ENCODE data around the gene CUL9.
A peak's percentile ranks its signal among the peaks of the same experiment; 100 is the strongest.

CUL9 gene

DNA sequence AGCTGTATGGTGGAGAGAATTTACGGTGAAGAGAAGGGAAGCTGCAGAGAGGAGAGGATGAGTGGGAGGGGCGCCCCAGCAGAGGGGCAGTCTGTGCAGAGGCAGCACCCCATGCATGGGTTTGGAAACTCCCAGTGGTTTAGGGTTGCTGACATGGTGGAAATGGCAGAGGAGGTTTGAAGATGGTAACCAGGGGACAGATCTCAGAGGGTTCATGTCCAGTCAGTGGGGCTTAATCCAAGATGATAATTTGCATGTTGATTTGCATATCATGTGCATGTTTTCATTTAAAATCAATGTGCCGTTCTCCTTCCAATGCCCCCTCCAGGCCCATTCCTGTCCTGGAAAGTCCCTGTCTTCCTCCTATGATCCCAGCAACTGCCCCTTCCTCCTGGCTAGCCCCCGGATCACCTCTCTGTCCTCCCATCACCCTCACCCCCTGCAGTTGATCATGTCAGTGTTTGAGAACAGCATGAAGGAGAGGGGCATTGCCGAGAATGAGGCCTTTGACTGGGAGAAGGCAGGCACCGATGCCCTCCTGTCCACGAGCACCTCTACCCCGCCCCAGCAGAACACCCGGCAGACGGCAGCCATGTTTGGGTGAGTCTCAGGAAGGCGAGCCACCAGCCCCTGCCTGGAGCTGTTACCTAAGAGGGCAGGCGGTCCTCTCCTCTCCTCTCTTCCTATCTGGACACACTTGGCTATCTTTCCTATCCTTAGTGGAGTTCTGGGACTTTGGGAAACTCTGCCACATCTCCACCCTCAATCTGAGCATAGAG lies 75.6 kb downstream of the CUL9 start:
- no peak for DNase-seq (ENCODE audit: low read depth)

DNA sequence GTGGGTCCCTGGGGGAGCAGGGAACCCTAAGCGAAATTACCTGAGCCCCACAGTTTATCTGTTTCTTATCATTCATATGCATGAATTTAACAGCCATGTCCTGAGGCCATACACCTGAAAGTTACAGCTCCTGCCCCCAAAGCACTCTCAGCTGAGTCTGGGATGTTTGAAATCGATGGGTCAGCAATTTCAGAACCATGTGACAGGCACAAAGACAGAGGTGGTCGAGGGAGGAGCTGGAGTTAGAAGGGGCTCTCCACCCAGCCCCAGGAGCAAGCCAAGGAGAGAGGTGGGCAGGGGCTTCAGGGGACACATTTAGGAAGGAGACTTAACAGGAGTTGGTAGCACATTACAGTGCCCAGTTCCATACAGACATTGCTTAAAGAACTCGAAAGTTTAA lies 76.2 kb downstream of the CUL9 start:
- no peak for DNase-seq (ENCODE audit: low read depth)

DNA sequence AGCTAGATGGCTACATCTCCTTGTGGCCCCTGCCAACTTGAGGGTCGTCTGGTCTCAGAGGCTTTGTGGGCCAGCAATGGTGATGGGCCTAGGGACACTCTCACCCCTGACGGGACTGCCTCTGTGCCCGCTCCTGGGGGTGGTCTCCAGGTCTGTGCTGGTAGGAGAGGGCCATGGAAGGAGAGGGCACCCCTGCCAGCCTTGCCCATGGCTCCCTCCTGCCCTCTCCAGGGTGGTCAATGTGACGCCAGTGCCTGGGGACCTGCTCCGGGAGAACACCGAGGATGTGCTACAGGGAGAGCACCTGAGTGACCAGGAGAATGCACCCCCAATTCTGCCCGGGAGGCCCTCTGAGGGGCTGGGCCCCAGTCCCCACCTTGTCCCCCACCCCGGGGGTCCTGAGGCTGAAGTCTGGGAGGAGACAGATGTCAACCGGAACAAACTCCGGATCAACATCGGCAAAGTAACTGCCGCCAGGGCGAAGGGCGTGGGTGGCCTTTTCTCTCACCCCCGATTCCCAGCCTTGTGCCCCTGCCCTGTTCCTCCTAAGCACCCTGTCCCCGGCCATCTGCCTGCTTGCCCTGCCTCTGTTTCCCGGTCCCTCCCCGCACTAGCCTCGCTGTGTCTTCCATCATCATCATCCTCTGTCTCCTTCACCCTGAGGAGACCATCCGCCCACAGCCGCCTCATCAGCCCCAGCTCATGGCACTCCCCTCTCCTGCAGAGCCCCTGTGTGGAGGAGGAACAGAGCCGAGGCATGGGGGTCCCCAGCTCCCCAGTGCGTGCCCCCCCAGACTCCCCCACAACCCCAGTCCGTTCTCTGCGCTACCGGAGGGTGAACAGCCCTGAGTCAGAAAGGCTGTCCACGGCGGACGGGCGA lies 77.1 kb downstream of the CUL9 start:
- no peak for DNase-seq (ENCODE audit: low read depth)

DNA sequence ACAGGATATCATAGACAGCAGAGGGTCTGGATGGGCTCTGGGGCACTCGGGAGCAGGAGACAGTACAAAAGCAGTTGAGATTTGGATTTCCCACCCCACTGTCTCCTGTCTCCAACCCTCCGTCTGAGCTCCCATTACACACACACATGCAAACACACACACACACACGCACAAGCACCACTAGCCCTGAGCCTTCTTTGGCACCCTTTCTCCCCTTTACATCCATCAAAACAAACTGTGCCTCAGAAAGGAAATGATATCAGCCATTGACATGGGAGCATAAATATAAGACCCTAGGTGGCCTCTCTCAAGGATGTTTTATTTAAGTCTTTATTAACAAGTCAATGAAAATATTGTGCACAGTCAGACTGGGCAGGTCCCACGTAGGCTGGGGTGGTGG lies 78.8 kb downstream of the CUL9 start:
- DNase-seq (ENCODE audit: low read depth) = no peak

- no peak for DNase-seq (ENCODE audit: low read depth)
These were observed 79.2 kb downstream of the CUL9 start for GRCh38 chr6:43261198-43261597.

DNA sequence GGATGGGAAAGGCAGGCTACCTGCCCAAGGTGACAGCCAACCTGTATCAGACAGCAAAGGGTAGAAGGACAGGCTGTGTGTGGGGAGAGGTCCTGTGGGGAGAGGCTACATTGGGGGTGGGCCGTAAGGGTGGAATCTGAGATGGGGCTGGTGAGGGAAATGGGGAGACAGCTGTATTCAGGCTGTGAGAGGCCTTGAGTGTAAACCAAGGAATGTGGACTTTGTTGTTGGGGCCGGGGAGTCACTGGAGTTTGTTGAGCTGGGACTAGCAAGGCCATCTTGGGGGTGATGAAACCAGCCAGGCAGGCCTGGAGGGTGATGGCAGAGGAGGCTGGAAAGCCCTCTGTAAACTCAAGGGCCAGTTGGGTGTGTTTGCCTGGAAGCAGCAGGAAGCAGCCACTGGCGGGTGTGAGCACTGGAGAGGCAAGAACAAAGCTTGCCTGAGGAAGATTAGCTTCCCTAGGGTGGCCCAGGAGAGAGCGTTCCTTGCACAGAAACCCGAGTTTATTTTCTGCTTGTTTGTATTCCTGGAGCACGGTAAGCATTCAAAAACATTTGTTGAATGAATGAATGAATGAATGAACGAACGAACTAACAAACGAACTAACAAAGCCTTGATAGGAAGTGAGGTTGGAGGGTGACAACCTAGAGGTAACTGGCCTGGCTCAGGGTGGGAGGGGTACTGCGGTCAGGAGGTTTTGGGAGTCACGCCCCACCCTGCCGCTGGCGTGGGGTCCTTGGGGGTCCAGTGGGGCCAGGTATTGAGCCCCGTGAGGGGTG lies 80.2 kb downstream of the CUL9 start:
- DNase-seq (ENCODE audit: low read depth) = no peak

DNA sequence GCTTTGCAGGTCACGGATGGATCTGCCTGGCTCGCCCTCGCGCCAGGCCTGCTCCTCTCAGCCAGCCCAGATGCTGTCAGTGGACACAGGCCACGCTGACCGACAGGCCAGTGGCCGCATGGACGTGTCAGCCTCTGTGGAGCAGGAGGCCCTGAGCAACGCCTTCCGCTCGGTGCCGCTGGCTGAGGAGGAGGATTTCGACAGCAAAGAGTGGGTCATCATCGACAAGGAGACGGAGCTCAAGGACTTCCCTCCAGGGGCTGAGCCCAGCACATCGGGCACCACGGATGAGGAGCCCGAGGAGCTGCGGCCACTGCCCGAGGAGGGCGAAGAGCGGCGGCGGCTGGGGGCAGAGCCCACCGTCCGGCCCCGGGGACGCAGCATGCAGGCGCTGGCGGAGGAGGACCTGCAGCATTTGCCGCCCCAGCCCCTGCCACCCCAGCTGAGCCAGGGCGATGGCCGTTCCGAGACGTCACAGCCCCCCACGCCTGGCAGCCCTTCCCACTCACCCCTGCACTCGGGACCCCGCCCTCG lies 80.9 kb downstream of the CUL9 start:
- DNase-seq (ENCODE audit: low read depth) = no peak

- peak; percentile 48 for DNase-seq (ENCODE audit: low read depth)
These were observed 81.5 kb downstream of the CUL9 start for GRCh38 chr6:43263314-43264178.

DNA sequence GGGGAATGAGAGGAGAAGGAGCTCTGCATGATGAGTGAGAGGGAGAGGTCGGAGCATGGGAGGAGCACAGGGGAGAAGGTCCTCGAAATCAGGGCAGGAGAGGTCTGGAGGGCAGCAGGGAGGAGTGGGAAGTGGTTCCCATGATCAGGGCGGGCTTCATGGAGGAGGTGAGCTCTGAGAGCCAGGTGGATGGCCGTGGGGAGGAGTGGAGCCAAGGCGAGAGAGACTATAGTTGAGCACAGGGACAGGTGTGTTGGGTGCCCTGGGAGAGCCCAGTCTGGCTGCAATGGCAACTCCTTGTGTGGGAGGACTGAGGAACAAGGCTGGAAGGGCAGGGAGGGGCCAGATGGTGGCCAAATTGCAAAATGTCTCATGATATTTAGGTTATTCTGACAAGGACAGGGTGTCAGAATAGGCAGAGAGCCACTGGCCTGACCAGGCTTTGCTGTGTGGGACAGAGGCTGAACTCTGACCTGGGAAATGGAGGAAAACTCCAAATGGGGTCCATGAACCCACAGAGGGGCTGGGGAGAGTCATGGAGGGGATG lies 82.7 kb downstream of the CUL9 start:
- DNase-seq (ENCODE audit: low read depth) = no peak

DNA sequence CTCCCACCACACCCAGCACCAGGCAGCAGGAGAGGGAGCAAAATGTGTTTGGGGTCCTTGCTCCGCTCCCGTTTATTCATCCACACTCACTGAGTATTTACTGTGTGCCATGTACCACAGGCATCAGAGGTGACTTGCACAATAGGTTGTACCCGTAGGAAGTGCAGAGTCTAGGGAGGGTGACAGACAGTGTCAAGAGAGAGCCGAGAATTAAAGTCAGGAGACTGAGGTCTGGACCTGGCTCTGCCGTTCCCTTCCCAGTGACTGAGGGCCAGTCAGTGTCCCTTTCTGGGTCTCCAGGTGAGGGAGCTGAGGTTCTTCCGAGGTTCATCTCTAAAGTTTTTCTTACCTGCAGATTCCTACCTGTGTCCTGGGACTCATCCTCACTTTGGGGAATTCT lies 83.6 kb downstream of the CUL9 start:
- DNase-seq (ENCODE audit: low read depth) = no peak

DNA sequence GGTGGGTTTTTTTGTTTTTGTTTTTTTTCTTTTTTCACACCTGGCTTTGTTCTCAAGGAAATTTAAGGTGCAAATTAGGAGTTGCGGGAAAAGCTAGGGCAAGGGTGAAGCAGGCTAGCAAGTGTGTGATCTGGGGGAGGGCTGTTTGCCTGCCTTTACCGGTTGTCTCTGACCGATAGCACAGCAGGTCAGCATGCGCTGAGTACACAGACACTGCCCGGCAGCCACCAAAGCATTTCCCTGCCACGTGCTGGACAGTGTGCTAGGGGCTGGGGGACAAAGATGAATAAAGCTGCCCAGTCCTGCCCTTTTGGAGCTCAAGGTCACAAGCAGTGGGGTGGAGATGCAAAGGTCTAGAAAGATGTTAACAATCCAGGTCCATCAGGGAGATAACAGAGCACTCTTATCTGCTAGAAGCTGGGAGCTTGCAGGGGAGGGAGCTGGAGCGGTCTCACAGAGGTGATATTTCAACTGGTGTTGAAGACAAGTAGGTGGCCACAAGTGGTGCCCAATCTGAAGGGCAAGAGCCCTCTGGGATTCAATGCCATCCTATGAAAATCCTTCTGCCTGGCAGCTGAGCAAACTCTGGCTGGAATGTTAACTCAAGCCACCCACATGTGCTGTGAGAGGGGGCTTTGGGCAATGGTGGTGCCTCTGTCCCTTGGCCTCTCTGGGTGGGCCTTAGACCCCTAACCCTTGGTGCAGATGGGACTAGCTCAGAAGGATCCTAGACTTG lies 85.8 kb downstream of the CUL9 start:
- no peak for DNase-seq (ENCODE audit: low read depth)

GRCh38 chr6:43268355-43268700 lies 86.3 kb downstream of the CUL9 start:
- DNase-seq (ENCODE audit: low read depth) = no peak

- no peak for DNase-seq (ENCODE audit: low read depth)
These were observed 86.8 kb downstream of the CUL9 start for GRCh38 chr6:43268782-43269272.

- no peak for DNase-seq (ENCODE audit: low read depth)
These were observed 87.4 kb downstream of the CUL9 start for GRCh38 chr6:43269273-43270007.

GRCh38 chr6:43271103-43271815 lies 89.3 kb downstream of the CUL9 start:
- no peak for DNase-seq (ENCODE audit: low read depth)

DNA sequence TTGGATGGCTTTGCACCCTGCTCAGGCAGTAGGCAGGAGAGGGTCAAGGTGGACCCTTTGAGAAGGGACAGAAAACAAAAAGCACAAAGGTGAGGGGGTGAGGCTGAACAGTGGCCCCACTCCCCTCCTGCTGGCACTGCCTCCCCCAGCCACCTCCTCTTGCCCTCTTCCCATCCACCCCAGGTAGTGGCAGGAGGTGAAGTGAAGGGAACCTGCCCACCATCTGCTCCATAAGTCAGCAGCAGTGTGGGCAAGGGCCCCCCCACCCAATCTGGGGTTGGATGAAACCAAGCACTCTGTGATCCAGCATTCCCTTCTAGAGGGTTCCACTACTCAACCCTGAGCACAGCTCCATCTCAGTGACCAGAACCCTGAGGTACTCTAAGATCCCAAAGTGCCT lies 89.9 kb downstream of the CUL9 start:
- no peak for DNase-seq (ENCODE audit: low read depth)

DNA sequence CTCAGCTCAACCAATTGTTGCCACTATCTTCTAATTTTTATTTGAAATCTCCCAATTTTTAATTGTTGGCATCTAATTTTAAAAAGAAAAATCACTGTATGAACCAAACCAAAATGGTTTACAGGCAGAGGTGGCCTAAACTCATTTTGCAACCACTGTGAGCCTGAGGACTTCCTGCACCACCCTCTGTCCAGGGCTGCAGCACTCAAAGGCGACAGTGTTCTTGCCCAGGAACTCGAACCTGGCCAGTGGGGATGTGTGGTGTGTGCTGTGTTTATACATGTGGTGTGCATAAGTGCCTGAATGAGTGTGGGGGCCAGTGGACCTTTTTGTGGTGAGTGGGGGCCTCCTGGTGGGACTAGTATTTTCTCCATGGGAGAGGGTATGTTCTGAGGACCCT lies 91.7 kb downstream of the CUL9 start:
- no peak for DNase-seq (ENCODE audit: low read depth)
